Endothelial cell (in vitro differentiated cells): Measurements from ENCODE around the gene NTM. TPM values are rescaled to one million over a fixed set of nuclear protein-coding genes. Genes with fewer than 3 reads are reported as not detected.

ENCODE experiments used
- DNase-seq: peaks from one replicate; pipeline ENCODE4 v3.0.0; 2021; ENCODE audit warnings: low spot score
- H3K27ac Mint-ChIP-seq: one replicate; pipeline ENCODE4 v1.8.0; 2021; ENCODE audit warnings: mixed read lengths, inconsistent platforms; ENCODE audit not compliant: unreplicated experiment
- H3K27me3 Mint-ChIP-seq: one replicate; pipeline ENCODE4 v1.8.0; 2021; ENCODE audit warnings: mild to moderate bottlenecking, moderate library complexity, mixed read lengths, inconsistent platforms; ENCODE audit not compliant: unreplicated experiment
- H3K36me3 Mint-ChIP-seq: one replicate; pipeline ENCODE4 v1.8.0; 2021; ENCODE audit warnings: mild to moderate bottlenecking, low read depth, mixed read lengths, inconsistent platforms; ENCODE audit not compliant: unreplicated experiment
- H3K4me1 Mint-ChIP-seq: one replicate; pipeline ENCODE4 v1.8.0; 2021; ENCODE audit warnings: mild to moderate bottlenecking, mixed read lengths, inconsistent platforms; ENCODE audit not compliant: unreplicated experiment
- H3K4me3 Mint-ChIP-seq: one replicate; pipeline ENCODE4 v1.8.0; 2021; ENCODE audit warnings: mild to moderate bottlenecking, mixed read lengths, inconsistent platforms; ENCODE audit not compliant: unreplicated experiment
- H3K9me3 Mint-ChIP-seq: one replicate; pipeline ENCODE4 v1.8.0; 2021; ENCODE audit warnings: mixed read lengths, inconsistent platforms; ENCODE audit not compliant: unreplicated experiment
- total RNA-seq: library from RNA; stranded (reverse); fragmentation: NEBNext Ultra II Directional; extraction: Animal tissue kit (Norgen Biotek cat#: 25700); gene quantifications from one replicate; pipeline ENCODE4 v1.2.1, GENCODE V29; 2021; ENCODE audit not compliant: unreplicated experiment
- TF ChIP-seq, protein P1 (sequence below): fragments of 200-600 bp; sonication (generic); IDR thresholded peaks from one replicate; pipeline ENCODE4 v1.5.0; 2021; ENCODE audit warnings: antibody characterized with exemption; ENCODE audit not compliant: unreplicated experiment

NTM gene
- total RNA-seq, 1 donor from 2014 or later, result 3.6 TPM

DNA sequence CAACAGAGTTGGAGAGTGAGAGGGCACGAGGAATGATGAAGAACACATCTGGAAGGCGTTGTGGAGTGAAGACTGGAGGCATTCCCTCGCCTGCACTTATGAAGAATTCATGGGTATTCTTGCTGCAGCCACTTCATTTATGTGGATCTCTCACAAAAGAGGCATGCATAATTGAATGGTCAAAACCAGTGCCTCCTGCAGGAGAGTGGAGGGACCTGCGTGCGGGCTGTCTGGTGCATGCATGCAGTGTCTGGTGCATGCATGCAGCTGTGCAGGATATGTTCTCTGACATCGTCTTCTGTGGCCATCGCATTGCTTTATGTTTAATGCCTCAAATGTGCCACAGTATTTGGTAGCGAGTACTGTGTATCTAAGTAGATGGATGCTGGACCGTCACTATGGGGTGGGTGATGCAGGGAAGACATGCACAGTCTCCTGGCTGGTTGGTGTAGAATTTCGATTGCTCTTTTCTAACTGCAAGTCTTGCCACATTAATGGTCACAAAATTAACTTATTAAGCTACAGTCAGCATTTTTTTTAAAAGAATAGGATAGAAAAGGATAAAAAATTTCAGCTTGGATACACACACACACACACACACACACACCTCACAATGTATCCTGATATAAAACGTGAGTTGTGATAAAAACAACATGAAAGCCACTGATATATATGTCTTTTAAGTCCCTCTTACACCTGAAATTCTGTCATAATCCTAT is 20.9 kb upstream of the NTM start:
- H3K9me3 Mint-ChIP-seq, result no peaks in the 10 kb centered on the region
- TF ChIP-seq, protein P1, sequence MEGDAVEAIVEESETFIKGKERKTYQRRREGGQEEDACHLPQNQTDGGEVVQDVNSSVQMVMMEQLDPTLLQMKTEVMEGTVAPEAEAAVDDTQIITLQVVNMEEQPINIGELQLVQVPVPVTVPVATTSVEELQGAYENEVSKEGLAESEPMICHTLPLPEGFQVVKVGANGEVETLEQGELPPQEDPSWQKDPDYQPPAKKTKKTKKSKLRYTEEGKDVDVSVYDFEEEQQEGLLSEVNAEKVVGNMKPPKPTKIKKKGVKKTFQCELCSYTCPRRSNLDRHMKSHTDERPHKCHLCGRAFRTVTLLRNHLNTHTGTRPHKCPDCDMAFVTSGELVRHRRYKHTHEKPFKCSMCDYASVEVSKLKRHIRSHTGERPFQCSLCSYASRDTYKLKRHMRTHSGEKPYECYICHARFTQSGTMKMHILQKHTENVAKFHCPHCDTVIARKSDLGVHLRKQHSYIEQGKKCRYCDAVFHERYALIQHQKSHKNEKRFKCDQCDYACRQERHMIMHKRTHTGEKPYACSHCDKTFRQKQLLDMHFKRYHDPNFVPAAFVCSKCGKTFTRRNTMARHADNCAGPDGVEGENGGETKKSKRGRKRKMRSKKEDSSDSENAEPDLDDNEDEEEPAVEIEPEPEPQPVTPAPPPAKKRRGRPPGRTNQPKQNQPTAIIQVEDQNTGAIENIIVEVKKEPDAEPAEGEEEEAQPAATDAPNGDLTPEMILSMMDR, result no peak
- no peak overlapping the region for H3K4me3 Mint-ChIP-seq
- no peak overlapping the region for H3K27ac Mint-ChIP-seq
- DNase-seq, result no peak
- H3K36me3 Mint-ChIP-seq, result no peaks in the 10 kb centered on the region
- H3K27me3 Mint-ChIP-seq, result no peaks in the 10 kb centered on the region
- H3K4me1 Mint-ChIP-seq, result peaks cover 4% of the 10 kb centered on the region

DNA sequence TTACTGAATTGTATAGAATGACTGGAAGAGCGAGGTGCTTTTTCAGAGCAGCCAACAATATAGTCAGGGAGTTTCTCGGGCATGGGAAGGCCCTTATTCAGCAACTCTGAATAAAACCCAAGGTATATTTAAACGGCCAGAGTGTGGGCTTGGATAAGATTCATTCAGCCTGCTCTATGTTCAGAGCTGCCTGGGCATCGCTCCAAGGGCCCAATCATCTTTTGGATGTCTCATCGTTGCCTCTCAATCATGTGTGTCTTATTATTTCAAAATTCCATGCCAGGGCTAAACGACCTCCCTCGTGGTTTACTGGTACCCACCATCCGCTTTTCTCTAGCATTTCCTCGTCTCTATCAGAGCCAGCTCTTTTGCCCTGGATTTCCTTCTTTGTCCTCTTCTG is 19.5 kb upstream of the NTM start:
- Mint-ChIP-seq H3K36me3 (no peaks in the 10 kb centered on the region), H3K9me3 (no peaks in the 10 kb centered on the region), H3K27ac (no peak overlapping the region), H3K4me3 (no peak overlapping the region), H3K27me3 (no peaks in the 10 kb centered on the region), H3K4me1 (peaks cover 6% of the 10 kb centered on the region)
- no peak for DNase-seq
- TF ChIP-seq, protein P1, result no peak

DNA sequence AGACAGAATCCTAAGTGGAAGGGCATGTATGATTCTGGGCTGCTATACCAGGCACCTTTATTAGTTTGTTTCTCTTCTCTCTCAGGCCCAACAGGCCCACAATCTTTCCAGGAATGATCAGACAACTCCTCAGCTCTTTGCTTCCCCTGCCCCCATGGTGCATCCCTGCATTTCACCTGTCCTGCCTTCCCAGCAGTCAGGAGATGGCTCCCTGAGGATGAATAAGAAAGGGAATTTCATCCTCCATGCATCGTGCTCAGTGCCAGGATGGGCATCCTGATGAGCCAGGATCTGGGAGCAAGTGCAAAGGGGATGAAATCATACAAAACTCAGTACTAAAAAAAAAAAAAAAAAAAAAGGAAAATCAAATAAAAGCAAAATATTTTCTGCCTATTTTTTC is 18.6 kb upstream of the NTM start:
- TF ChIP-seq, protein P1, result no peak
- no peak overlapping the region for H3K4me3 Mint-ChIP-seq
- H3K27me3 Mint-ChIP-seq, result no peaks in the 10 kb centered on the region
- H3K9me3 Mint-ChIP-seq, result no peaks in the 10 kb centered on the region
- peaks cover 7% of the 10 kb centered on the region for H3K4me1 Mint-ChIP-seq
- no peak overlapping the region for H3K27ac Mint-ChIP-seq
- DNase-seq, result no peak
- H3K36me3 Mint-ChIP-seq, result no peaks in the 10 kb centered on the region

DNA sequence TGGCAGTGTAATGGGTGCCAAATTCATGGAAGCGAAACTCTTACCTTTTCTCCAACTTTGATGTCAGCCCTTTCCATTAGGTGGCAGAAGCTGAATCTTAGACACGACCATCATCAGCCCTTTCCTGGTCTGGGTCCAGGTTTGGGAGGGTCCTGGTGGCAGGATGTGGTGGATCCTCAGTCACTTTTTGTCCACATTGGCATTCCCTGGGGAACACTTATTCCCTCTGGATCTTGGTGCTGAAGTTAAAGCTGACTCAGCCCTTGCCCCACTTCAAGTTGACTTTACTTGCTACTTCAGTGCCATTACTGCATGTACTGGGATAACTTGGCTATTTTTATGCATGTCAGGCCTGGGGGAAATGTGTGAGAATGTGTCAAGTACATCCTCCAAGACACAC is 16.6 kb upstream of the NTM start:
- Mint-ChIP-seq H3K4me3 (no peak overlapping the region), H3K9me3 (no peaks in the 10 kb centered on the region), H3K27ac (no peak overlapping the region), H3K4me1 (peaks cover 3% of the 10 kb centered on the region), H3K27me3 (no peaks in the 10 kb centered on the region), H3K36me3 (no peaks in the 10 kb centered on the region)
- TF ChIP-seq, protein P1, result no peak
- DNase-seq, result no peak

DNA sequence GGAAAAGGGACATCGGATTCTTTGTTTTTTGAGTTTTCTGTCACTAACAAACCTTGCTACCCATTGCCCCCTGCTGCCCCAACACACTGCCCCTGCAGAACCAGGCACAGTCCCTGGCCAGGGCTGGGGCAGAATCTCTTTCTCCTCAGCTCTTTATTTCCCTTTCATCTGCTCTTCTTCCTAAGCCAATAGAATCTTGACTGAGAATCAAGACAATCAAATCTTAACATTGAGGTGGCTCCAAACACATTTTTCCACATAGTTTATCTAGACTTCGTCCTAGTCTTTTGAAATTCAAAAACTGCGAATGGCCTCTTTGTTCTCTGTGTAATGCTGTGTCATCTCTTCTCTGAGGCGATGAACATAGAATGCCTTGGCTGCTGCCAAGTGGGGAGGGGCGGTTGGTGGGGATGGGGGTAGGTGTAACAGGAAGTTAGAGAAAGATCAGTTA is 16.1 kb upstream of the NTM start:
- H3K36me3 Mint-ChIP-seq, result no peaks in the 10 kb centered on the region
- DNase-seq, result no peak
- TF ChIP-seq, protein P1, result no peak
- H3K4me1 Mint-ChIP-seq, result peaks cover 3% of the 10 kb centered on the region
- no peak overlapping the region for H3K27ac Mint-ChIP-seq
- H3K4me3 Mint-ChIP-seq, result no peak overlapping the region
- no peaks in the 10 kb centered on the region for H3K27me3 Mint-ChIP-seq
- no peaks in the 10 kb centered on the region for H3K9me3 Mint-ChIP-seq
